ENCODE data around the gene PGBD5.

PGBD5 gene

GRCh38 chr1:230394134-230394533, 32.0 kb downstream of the PGBD5 start:
- no peak for DNase-seq

- DNase-seq: no peak
Measured at GRCh38 chr1:230393722-230394121, 32.4 kb downstream of the PGBD5 start.

- no peak for DNase-seq
Measured at GRCh38 chr1:230392920-230393521, 33.1 kb downstream of the PGBD5 start.

GRCh38 chr1:230392536-230392909, 33.6 kb downstream of the PGBD5 start:
- no peak for DNase-seq

- no peak for DNase-seq
Measured at GRCh38 chr1:230391776-230392535, 34.2 kb downstream of the PGBD5 start.

GRCh38 chr1:230390371-230390770, 35.8 kb downstream of the PGBD5 start:
- DNase-seq: no peak

- DNase-seq: no peak
Measured at GRCh38 chr1:230387876-230388275, 38.3 kb downstream of the PGBD5 start.

GRCh38 chr1:230387296-230387695, 38.8 kb downstream of the PGBD5 start:
- no peak for DNase-seq

GRCh38 chr1:230386637-230387262, 39.4 kb downstream of the PGBD5 start:
- DNase-seq: no peak

GRCh38 chr1:230385930-230386329, 40.2 kb downstream of the PGBD5 start:
- DNase-seq: no peak

GRCh38 chr1:230385158-230385450, 41.0 kb downstream of the PGBD5 start:
- no peak for DNase-seq

GRCh38 chr1:230384380-230385157, 41.6 kb downstream of the PGBD5 start:
- DNase-seq: no peak

- no peak for DNase-seq
Measured at GRCh38 chr1:230383425-230383824, 42.7 kb downstream of the PGBD5 start.

GRCh38 chr1:230382001-230382491, 44.1 kb downstream of the PGBD5 start:
- DNase-seq: no peak

GRCh38 chr1:230381585-230381984, 44.5 kb downstream of the PGBD5 start:
- DNase-seq: no peak

GRCh38 chr1:230381049-230381467, 45.1 kb downstream of the PGBD5 start:
- DNase-seq: no peak

- DNase-seq: no peak
Measured at GRCh38 chr1:230379928-230380327, 46.2 kb downstream of the PGBD5 start.

- no peak for DNase-seq
Measured at GRCh38 chr1:230379462-230379861, 46.7 kb downstream of the PGBD5 start.

- no peak for DNase-seq
Measured at GRCh38 chr1:230377851-230378250, 48.3 kb downstream of the PGBD5 start.

- no peak for DNase-seq
Measured at GRCh38 chr1:230377324-230377723, 48.8 kb downstream of the PGBD5 start.

- DNase-seq: no peak
Measured at GRCh38 chr1:230376296-230376695, 49.8 kb downstream of the PGBD5 start.

- DNase-seq: peak; percentile 81
Measured at GRCh38 chr1:230375780-230376179, 50.4 kb downstream of the PGBD5 start.

GRCh38 chr1:230375147-230375546, 51.0 kb downstream of the PGBD5 start:
- DNase-seq: no peak
